ENCODE data around the gene PRAME.

- TF ChIP-seq CTCF (IDR thresholded peaks at IDR 0.05; ENCODE audit: low read depth, low read length) (no peak), EZH2phosphoT487 (IDR thresholded peaks at IDR 0.05; ENCODE audit: low read depth) (no peak)
Observed at GRCh38 chr22:22548910-22549309, 10.2 kb downstream of the PRAME start.
